B cell (primary cell): ENCODE measurements around the gene CR1L.
"Not testable (repeated sequence)": the region's sequence is repeated elsewhere in the genome, so short reads cannot be mapped to it uniquely, and the experiment has no call there.

Experiments used
- EZH2 ChIP-seq: IDR thresholded peaks from 2 replicates; pipeline ENCODE4 v1.6.1; 2012; ENCODE audit warnings: borderline replicate concordance, low read depth, mild to moderate bottlenecking, moderate library complexity, low read length; ENCODE audit not compliant: insufficient read depth, poor library complexity, severe bottlenecking
- TF ChIP-seq, protein P1 (sequence below): fragments of 200-600 bp; IDR thresholded peaks from one replicate; pipeline ENCODE4 v1.8.0; 2022; ENCODE audit warnings: antibody characterized with exemption, mild to moderate bottlenecking

DNA sequence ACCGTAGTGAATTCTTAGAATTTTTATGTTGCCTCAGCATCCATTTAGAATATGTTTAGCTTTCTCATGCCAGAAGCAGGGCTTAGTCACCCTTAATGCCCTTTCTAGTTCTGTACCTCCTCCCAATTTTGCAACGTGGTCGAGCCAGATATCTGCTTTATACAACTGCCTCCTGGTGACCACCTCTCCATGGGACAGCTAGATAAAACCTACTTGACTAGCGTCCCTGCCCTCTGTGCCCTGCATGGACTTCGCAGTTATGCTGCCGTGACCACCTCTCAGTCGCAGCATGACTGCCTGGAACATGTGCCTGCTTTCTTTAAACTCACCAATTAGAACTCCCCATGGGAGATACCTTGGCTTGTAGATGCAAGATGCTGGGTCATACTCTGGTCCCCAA lies 47.4 kb downstream of the CR1L start:
- TF ChIP-seq, protein P1, sequence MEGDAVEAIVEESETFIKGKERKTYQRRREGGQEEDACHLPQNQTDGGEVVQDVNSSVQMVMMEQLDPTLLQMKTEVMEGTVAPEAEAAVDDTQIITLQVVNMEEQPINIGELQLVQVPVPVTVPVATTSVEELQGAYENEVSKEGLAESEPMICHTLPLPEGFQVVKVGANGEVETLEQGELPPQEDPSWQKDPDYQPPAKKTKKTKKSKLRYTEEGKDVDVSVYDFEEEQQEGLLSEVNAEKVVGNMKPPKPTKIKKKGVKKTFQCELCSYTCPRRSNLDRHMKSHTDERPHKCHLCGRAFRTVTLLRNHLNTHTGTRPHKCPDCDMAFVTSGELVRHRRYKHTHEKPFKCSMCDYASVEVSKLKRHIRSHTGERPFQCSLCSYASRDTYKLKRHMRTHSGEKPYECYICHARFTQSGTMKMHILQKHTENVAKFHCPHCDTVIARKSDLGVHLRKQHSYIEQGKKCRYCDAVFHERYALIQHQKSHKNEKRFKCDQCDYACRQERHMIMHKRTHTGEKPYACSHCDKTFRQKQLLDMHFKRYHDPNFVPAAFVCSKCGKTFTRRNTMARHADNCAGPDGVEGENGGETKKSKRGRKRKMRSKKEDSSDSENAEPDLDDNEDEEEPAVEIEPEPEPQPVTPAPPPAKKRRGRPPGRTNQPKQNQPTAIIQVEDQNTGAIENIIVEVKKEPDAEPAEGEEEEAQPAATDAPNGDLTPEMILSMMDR = not testable (repeated sequence)
- TF ChIP-seq EZH2 = not testable (repeated sequence)
